Osteocyte (in vitro differentiated cells): ENCODE measurements around the gene TAS1R1. TPM values are rescaled to one million over a fixed set of nuclear protein-coding genes. Genes with fewer than 3 reads are reported as not detected.

Experiments used
- DNase-seq: peaks from one replicate; pipeline ENCODE4 v3.0.0; 2021; ENCODE audit warnings: mixed read lengths; ENCODE audit not compliant: unreplicated experiment; ENCODE audit errors: extremely low spot score
- H3K27ac Mint-ChIP-seq: one replicate; pipeline ENCODE4 v1.8.0; 2021; ENCODE audit warnings: mild to moderate bottlenecking, mixed read lengths; ENCODE audit not compliant: unreplicated experiment
- H3K27me3 Mint-ChIP-seq: one replicate; pipeline ENCODE4 v1.8.0; 2021; ENCODE audit warnings: mixed read lengths; ENCODE audit not compliant: unreplicated experiment
- H3K36me3 Mint-ChIP-seq: one replicate; pipeline ENCODE4 v1.8.0; 2021; ENCODE audit warnings: mixed read lengths; ENCODE audit not compliant: unreplicated experiment
- H3K4me1 Mint-ChIP-seq: one replicate; pipeline ENCODE4 v1.8.0; 2021; ENCODE audit warnings: mixed read lengths; ENCODE audit not compliant: unreplicated experiment
- H3K4me3 Mint-ChIP-seq: one replicate; pipeline ENCODE4 v1.8.0; 2021; ENCODE audit warnings: mild to moderate bottlenecking, moderate library complexity, mixed read lengths; ENCODE audit not compliant: unreplicated experiment
- H3K9me3 Mint-ChIP-seq: one replicate; pipeline ENCODE4 v1.8.0; 2021; ENCODE audit warnings: mixed read lengths; ENCODE audit not compliant: unreplicated experiment
- total RNA-seq: library from RNA; stranded (reverse); gene quantifications from 2 replicates; pipeline ENCODE4 v1.2.1, GENCODE V29; 2021
- TF ChIP-seq, protein P1 (sequence below): fragments of 200-600 bp; sonication (generic); IDR thresholded peaks from 2 replicates; pipeline ENCODE4 v1.5.0; 2021; ENCODE audit warnings: antibody characterized with exemption, mild to moderate bottlenecking, moderate library complexity

The TAS1R1 gene
- total RNA-seq, 1 donor from 2014 or later: not detected

- Mint-ChIP-seq H3K36me3 (peaks cover 3% of the 10 kb centered on the region), H3K27me3 (no peaks in the 10 kb centered on the region), H3K4me3 (peak overlapping the region; percentile 93), H3K9me3 (no peaks in the 10 kb centered on the region), H3K4me1 (peaks cover 26% of the 10 kb centered on the region), H3K27ac (peak overlapping the region; percentile 99)
- TF ChIP-seq, protein P1, sequence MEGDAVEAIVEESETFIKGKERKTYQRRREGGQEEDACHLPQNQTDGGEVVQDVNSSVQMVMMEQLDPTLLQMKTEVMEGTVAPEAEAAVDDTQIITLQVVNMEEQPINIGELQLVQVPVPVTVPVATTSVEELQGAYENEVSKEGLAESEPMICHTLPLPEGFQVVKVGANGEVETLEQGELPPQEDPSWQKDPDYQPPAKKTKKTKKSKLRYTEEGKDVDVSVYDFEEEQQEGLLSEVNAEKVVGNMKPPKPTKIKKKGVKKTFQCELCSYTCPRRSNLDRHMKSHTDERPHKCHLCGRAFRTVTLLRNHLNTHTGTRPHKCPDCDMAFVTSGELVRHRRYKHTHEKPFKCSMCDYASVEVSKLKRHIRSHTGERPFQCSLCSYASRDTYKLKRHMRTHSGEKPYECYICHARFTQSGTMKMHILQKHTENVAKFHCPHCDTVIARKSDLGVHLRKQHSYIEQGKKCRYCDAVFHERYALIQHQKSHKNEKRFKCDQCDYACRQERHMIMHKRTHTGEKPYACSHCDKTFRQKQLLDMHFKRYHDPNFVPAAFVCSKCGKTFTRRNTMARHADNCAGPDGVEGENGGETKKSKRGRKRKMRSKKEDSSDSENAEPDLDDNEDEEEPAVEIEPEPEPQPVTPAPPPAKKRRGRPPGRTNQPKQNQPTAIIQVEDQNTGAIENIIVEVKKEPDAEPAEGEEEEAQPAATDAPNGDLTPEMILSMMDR: no peak
- DNase-seq: no peak
Observed at GRCh38 chr1:6578624-6579373, 23.7 kb downstream of the TAS1R1 start.

DNA sequence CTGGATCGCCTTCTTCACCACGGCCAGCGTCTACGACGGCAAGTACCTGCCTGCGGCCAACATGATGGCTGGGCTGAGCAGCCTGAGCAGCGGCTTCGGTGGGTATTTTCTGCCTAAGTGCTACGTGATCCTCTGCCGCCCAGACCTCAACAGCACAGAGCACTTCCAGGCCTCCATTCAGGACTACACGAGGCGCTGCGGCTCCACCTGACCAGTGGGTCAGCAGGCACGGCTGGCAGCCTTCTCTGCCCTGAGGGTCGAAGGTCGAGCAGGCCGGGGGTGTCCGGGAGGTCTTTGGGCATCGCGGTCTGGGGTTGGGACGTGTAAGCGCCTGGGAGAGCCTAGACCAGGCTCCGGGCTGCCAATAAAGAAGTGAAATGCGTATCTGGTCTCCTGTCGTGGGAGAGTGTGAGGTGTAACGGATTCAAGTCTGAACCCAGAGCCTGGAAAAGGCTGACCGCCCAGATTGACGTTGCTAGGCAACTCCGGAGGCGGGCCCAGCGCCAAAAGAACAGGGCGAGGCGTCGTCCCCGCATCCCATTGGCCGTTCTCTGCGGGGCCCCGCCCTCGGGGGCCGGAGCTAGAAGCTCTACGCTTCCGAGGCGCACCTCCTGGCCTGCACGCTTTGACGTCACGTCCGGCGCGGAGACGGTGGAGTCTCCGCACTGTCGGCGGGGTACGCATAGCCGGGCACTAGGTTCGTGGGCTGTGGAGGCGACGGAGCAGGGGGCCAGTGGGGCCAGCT is 24.4 kb downstream of the TAS1R1 start, which contains the start of gene ZBTB48:
TSS of gene ZBTB48 (plus strand) at position 621 of the 745 bp plus-strand sequence. CDS start 616 bp downstream, outside the sequence.
- Mint-ChIP-seq H3K27ac (peak within 1 kb of the TSS; percentile 99), H3K4me1 (peaks cover 26% of the 10 kb centered on the region), H3K4me3 (peak within 1 kb of the TSS; percentile 93), H3K27me3 (no peaks in the 10 kb centered on the region), H3K9me3 (no peaks in the 10 kb centered on the region), H3K36me3 (peaks cover 3% of the 10 kb centered on the region)
- DNase-seq: peak; percentile 100
- TF ChIP-seq, protein P1: no peak

DNA sequence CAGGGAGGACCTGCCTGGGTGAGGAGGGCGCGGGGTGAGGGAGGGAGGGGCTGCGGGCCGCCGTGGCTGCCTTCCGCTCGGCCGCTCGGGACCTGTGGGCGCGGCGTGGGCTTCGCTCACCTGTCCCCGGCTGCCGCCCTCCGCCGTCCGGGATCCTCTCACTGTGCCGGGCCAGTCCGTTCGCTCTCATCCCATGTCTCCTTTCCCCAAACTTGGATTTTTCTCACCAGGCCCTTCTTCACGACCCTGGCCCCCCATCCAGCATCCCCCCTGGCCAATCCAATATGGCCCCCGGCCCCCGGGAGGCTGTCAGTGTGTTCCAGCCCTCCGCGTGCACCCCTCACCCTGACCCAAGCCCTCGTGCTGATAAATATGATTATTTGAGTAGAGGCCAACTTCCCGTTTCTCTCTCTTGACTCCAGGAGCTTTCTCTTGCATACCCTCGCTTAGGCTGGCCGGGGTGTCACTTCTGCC is 25.0 kb downstream of the TAS1R1 start:
- no peaks in the 10 kb centered on the region for H3K9me3 Mint-ChIP-seq
- peak overlapping the region; percentile 99 for H3K27ac Mint-ChIP-seq
- no peak for DNase-seq
- H3K27me3 Mint-ChIP-seq: no peaks in the 10 kb centered on the region
- H3K36me3 Mint-ChIP-seq: peaks cover 3% of the 10 kb centered on the region
- peaks cover 29% of the 10 kb centered on the region for H3K4me1 Mint-ChIP-seq
- H3K4me3 Mint-ChIP-seq: peak overlapping the region; percentile 93
- TF ChIP-seq, protein P1: no peak

DNA sequence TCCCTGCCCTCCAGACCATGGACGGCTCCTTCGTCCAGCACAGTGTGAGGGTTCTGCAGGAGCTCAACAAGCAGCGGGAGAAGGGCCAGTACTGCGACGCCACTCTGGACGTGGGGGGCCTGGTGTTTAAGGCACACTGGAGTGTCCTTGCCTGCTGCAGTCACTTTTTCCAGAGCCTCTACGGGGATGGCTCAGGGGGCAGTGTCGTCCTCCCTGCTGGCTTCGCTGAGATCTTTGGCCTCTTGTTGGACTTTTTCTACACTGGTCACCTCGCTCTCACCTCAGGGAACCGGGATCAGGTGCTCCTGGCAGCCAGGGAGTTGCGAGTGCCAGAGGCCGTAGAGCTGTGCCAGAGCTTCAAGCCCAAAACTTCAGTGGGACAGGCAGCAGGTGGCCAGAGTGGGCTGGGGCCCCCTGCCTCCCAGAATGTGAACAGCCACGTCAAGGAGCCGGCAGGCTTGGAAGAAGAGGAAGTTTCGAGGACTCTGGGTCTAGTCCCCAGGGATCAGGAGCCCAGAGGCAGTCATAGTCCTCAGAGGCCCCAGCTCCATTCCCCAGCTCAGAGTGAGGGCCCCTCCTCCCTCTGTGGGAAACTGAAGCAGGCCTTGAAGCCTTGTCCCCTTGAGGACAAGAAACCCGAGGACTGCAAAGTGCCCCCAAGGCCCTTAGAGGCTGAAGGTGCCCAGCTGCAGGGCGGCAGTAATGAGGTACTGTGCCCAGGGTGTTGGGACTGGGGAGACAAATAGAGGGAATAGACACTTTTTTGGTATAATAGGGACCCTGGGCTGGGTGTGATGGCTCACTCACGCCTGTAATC is 25.7 kb downstream of the TAS1R1 start:
- Mint-ChIP-seq H3K4me1 (peaks cover 29% of the 10 kb centered on the region), H3K9me3 (no peaks in the 10 kb centered on the region), H3K4me3 (peak overlapping the region; percentile 93), H3K27me3 (no peaks in the 10 kb centered on the region), H3K27ac (peak overlapping the region; percentile 99), H3K36me3 (peaks cover 3% of the 10 kb centered on the region)
- TF ChIP-seq, protein P1: no peak
- DNase-seq: no peak
